HEK293 (cell line): ENCODE results near the gene SLC22A16.

Experiments
- HOXD13 ChIP-seq: sonication (generic); formaldehyde crosslinking; IDR thresholded peaks from 2 replicates; pipeline ENCODE4 v1.8.0; 2022; ENCODE audit warnings: missing genetic modification reagents, borderline replicate concordance
- SP2 ChIP-seq: fragments of 450-650 bp; formaldehyde crosslinking; IDR thresholded peaks from 2 replicates; pipeline ENCODE4 v1.5.1; 2016; ENCODE audit warnings: missing biosample characterization, missing genetic modification characterization
- ZBTB21 ChIP-seq: fragments of 450-650 bp; formaldehyde crosslinking; IDR thresholded peaks from 2 replicates; pipeline ENCODE4 v1.5.1; 2017; ENCODE audit warnings: missing biosample characterization, missing genetic modification characterization
- ZNF112 ChIP-seq: fragments of 450-650 bp; formaldehyde crosslinking; IDR thresholded peaks from 2 replicates; pipeline ENCODE4 v1.5.0; 2017; ENCODE audit warnings: missing biosample characterization, missing genetic modification characterization
- ZNF292 ChIP-seq: fragments of 450-650 bp; formaldehyde crosslinking; IDR thresholded peaks from 2 replicates; pipeline ENCODE4 v1.5.1; 2016; ENCODE audit warnings: low read depth, missing biosample characterization, missing genetic modification characterization, borderline replicate concordance
- ZNF660 ChIP-seq: fragments of 450-650 bp; IDR thresholded peaks from 2 replicates; pipeline ENCODE4 v1.5.1; 2018; ENCODE audit warnings: missing biosample characterization, mild to moderate bottlenecking, missing genetic modification characterization
- ZSCAN30 ChIP-seq: fragments of 450-650 bp; IDR thresholded peaks from 2 replicates; pipeline ENCODE4 v1.5.1; 2018; ENCODE audit warnings: missing biosample characterization, mild to moderate bottlenecking, missing genetic modification characterization, moderate library complexity
- TF ChIP-seq, protein P1 (sequence below): fragments of 450-650 bp; formaldehyde crosslinking; IDR thresholded peaks from 2 replicates; pipeline ENCODE4 v1.5.1; 2016; ENCODE audit warnings: missing biosample characterization, missing genetic modification characterization
- TF ChIP-seq, protein P2 (sequence below): fragments of 450-650 bp; formaldehyde crosslinking; IDR thresholded peaks from 2 replicates; pipeline ENCODE4 v1.5.0; 2017; ENCODE audit warnings: missing biosample characterization, missing genetic modification characterization, borderline replicate concordance
- TF ChIP-seq, protein P3 (sequence below): fragments of 450-650 bp; formaldehyde crosslinking; IDR thresholded peaks from 2 replicates; pipeline ENCODE4 v1.5.1; 2016; ENCODE audit warnings: missing biosample characterization, missing genetic modification characterization
- TF ChIP-seq, protein P4 (sequence below): fragments of 450-650 bp; formaldehyde crosslinking; IDR thresholded peaks from 2 replicates; pipeline ENCODE4 v1.5.1; 2016; ENCODE audit warnings: missing biosample characterization, missing genetic modification characterization
- TF ChIP-seq, protein P5 (sequence below): fragments of 450-650 bp; formaldehyde crosslinking; IDR thresholded peaks from 2 replicates; pipeline ENCODE4 v1.5.1; 2017; ENCODE audit warnings: missing biosample characterization, missing genetic modification characterization
- TF ChIP-seq, protein P6 (sequence below): fragments of 450-650 bp; formaldehyde crosslinking; IDR thresholded peaks from 2 replicates; pipeline ENCODE4 v1.5.1; 2017; ENCODE audit warnings: missing biosample characterization, mild to moderate bottlenecking, missing genetic modification characterization, moderate library complexity

DNA sequence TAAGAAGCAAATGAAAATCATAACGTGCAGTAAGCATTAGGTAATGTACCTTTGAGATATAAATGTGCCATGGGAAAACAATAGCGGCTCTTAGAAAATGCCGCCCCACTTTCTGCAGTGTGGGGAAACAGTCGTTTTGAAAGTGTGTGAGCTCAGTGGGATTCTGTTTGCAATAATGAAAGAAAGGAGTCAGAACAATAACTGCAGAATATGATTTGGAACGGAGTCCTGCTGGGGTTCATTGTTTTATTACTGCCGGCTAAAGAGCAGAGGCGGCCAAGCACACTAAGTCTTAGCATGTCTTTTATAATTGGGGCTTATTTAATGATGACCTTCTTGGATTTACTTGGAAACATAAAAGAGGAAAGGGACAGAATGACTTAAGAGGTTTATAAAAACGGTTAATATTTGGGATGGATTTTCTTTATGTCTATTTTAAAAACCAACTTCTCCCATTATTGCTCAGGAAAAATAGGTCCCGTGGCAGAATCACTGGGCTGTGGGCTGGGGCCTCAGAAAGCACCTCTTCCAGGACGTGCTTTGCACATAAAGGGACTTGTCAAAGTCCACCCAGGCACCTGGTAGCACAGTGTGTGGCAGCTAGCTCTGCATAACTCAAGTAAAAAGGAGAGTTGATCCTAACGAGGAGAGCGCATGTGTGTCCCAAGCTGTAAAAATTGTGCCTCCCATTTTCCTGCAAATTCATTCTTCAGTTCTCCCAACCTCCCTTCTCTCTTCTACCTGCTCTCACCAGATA is 44.0 kb upstream of the SLC22A16 start:
- TF ChIP-seq, protein P1, sequence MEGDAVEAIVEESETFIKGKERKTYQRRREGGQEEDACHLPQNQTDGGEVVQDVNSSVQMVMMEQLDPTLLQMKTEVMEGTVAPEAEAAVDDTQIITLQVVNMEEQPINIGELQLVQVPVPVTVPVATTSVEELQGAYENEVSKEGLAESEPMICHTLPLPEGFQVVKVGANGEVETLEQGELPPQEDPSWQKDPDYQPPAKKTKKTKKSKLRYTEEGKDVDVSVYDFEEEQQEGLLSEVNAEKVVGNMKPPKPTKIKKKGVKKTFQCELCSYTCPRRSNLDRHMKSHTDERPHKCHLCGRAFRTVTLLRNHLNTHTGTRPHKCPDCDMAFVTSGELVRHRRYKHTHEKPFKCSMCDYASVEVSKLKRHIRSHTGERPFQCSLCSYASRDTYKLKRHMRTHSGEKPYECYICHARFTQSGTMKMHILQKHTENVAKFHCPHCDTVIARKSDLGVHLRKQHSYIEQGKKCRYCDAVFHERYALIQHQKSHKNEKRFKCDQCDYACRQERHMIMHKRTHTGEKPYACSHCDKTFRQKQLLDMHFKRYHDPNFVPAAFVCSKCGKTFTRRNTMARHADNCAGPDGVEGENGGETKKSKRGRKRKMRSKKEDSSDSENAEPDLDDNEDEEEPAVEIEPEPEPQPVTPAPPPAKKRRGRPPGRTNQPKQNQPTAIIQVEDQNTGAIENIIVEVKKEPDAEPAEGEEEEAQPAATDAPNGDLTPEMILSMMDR (tag by site-specific recombination): no peak
- TF ChIP-seq ZNF292 (tag by site-specific recombination) (no peak), ZNF660 (tag by site-specific recombination) (no peak), HOXD13 (no peak), SP2 (tag by site-specific recombination) (no peak), ZSCAN30 (tag by site-specific recombination) (no peak), ZNF112 (tag by site-specific recombination) (no peak), ZBTB21 (tag by site-specific recombination) (no peak)
- TF ChIP-seq, protein P2, sequence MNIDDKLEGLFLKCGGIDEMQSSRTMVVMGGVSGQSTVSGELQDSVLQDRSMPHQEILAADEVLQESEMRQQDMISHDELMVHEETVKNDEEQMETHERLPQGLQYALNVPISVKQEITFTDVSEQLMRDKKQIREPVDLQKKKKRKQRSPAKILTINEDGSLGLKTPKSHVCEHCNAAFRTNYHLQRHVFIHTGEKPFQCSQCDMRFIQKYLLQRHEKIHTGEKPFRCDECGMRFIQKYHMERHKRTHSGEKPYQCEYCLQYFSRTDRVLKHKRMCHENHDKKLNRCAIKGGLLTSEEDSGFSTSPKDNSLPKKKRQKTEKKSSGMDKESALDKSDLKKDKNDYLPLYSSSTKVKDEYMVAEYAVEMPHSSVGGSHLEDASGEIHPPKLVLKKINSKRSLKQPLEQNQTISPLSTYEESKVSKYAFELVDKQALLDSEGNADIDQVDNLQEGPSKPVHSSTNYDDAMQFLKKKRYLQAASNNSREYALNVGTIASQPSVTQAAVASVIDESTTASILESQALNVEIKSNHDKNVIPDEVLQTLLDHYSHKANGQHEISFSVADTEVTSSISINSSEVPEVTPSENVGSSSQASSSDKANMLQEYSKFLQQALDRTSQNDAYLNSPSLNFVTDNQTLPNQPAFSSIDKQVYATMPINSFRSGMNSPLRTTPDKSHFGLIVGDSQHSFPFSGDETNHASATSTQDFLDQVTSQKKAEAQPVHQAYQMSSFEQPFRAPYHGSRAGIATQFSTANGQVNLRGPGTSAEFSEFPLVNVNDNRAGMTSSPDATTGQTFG (tag by site-specific recombination): no peak
- TF ChIP-seq, protein P3, sequence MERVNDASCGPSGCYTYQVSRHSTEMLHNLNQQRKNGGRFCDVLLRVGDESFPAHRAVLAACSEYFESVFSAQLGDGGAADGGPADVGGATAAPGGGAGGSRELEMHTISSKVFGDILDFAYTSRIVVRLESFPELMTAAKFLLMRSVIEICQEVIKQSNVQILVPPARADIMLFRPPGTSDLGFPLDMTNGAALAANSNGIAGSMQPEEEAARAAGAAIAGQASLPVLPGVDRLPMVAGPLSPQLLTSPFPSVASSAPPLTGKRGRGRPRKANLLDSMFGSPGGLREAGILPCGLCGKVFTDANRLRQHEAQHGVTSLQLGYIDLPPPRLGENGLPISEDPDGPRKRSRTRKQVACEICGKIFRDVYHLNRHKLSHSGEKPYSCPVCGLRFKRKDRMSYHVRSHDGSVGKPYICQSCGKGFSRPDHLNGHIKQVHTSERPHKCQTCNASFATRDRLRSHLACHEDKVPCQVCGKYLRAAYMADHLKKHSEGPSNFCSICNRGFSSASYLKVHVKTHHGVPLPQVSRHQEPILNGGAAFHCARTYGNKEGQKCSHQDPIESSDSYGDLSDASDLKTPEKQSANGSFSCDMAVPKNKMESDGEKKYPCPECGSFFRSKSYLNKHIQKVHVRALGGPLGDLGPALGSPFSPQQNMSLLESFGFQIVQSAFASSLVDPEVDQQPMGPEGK (tag by site-specific recombination): no peak
- TF ChIP-seq, protein P4, sequence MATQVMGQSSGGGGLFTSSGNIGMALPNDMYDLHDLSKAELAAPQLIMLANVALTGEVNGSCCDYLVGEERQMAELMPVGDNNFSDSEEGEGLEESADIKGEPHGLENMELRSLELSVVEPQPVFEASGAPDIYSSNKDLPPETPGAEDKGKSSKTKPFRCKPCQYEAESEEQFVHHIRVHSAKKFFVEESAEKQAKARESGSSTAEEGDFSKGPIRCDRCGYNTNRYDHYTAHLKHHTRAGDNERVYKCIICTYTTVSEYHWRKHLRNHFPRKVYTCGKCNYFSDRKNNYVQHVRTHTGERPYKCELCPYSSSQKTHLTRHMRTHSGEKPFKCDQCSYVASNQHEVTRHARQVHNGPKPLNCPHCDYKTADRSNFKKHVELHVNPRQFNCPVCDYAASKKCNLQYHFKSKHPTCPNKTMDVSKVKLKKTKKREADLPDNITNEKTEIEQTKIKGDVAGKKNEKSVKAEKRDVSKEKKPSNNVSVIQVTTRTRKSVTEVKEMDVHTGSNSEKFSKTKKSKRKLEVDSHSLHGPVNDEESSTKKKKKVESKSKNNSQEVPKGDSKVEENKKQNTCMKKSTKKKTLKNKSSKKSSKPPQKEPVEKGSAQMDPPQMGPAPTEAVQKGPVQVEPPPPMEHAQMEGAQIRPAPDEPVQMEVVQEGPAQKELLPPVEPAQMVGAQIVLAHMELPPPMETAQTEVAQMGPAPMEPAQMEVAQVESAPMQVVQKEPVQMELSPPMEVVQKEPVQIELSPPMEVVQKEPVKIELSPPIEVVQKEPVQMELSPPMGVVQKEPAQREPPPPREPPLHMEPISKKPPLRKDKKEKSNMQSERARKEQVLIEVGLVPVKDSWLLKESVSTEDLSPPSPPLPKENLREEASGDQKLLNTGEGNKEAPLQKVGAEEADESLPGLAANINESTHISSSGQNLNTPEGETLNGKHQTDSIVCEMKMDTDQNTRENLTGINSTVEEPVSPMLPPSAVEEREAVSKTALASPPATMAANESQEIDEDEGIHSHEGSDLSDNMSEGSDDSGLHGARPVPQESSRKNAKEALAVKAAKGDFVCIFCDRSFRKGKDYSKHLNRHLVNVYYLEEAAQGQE: no peak
- TF ChIP-seq, protein P5, sequence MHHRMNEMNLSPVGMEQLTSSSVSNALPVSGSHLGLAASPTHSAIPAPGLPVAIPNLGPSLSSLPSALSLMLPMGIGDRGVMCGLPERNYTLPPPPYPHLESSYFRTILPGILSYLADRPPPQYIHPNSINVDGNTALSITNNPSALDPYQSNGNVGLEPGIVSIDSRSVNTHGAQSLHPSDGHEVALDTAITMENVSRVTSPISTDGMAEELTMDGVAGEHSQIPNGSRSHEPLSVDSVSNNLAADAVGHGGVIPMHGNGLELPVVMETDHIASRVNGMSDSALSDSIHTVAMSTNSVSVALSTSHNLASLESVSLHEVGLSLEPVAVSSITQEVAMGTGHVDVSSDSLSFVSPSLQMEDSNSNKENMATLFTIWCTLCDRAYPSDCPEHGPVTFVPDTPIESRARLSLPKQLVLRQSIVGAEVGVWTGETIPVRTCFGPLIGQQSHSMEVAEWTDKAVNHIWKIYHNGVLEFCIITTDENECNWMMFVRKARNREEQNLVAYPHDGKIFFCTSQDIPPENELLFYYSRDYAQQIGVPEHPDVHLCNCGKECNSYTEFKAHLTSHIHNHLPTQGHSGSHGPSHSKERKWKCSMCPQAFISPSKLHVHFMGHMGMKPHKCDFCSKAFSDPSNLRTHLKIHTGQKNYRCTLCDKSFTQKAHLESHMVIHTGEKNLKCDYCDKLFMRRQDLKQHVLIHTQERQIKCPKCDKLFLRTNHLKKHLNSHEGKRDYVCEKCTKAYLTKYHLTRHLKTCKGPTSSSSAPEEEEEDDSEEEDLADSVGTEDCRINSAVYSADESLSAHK: peak; percentile 71; the same call in 1 of the 2 replicates
- TF ChIP-seq, protein P6, sequence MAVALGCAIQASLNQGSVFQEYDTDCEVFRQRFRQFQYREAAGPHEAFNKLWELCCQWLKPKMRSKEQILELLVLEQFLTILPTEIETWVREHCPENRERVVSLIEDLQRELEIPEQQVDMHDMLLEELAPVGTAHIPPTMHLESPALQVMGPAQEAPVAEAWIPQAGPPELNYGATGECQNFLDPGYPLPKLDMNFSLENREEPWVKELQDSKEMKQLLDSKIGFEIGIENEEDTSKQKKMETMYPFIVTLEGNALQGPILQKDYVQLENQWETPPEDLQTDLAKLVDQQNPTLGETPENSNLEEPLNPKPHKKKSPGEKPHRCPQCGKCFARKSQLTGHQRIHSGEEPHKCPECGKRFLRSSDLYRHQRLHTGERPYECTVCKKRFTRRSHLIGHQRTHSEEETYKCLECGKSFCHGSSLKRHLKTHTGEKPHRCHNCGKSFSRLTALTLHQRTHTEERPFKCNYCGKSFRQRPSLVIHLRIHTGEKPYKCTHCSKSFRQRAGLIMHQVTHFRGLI (tag by site-specific recombination): no peak
